Activated T-helper 9 cell treated with anti-CD3 and anti-CD28 coated beads, Interleukin-2, amount 50 U/mL, for 16 hours (primary cell): ENCODE data around the gene IRX4.

Experiments used
- DNase-seq: peaks from one replicate; pipeline ENCODE4 v3.0.0-alpha.2; 2020; ENCODE audit warnings: low read depth

IRX4 gene

DNA sequence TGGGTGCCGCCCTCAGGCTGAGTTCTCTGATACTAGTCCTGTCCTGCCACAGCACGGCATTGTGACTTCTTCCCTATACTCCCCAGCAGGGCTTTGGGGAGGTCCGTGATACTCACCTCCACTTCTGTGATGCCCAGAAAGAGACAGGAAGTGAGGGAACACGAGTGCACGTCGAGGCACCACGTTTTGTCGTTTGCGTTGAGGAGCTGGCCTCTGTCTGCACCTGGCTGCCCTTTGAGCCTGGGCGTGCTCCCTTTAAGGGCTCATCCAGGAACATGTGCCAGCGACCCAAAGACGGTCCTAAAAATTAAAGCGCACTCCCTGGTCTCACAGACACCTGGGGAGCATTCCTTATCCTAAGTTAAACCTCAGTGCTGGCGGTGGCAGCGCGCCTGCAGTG, 8.7 kb upstream of the IRX4 start:
- DNase-seq = no peak

DNA sequence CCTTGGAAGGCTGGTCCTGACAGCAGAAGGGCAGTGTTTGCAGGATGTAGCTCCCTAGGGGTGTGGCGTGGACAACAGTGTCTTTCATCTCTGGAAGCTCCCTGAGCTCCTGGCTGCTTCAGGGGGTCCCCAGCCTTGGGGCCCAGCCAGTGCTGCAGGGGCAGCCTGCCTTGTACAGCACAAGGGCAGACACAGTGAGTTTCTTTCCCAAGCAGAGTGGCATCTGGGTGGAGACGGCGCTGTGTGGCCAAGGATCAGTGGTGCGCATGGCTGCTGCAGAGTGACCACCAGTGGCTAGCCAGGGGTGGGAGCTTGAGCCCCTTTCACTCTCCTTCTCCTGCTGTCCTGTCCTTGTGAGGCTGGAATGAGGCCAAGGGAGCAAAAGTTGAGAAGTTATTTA, 7.6 kb upstream of the IRX4 start:
- no peak for DNase-seq

GRCh38 chr5:1889321-1890065, 6.8 kb upstream of the IRX4 start:
- DNase-seq = no peak

- DNase-seq = no peak
These were observed 6.0 kb upstream of the IRX4 start for GRCh38 chr5:1888541-1889251.

DNA sequence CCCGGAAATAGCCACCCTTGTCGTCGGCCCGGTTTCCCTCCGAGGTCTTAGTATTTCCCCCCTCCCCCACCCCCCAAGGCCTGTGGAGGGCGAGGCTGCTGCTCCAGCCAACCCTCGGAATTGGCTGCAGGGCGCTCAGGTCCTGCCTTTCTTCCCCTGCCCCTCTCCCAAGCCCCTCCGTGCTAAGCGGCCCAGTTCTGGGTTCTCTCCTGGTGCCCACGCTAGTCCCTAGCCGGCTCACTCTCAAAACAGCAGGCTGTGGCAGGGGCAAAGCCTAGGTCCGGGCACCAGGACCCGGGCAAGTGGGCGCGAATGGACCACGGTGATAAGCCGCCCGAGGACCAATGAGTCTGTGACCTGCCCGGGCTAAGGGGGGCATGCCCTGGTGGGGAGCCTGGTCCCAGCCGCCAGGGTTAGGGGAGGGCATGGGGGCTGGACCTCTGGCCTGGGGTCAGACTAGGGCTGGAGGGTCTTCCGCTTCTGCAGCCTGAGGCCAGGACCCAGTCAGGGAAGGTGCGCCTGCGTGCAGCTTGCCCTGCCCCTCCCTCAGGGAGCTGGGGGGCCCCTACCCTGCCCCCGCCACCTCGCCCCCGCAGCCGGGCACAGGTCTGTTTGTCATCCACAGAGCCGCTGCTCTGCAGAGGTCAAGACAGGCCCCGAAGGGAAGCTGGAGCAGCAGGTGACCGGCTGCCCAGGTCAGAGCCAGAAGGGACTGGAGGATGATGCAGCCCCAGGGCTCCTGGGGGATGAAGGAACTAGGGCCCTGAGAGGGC, 5.0 kb upstream of the IRX4 start:
- no peak for DNase-seq

- DNase-seq = no peak
These were observed 4.3 kb upstream of the IRX4 start for GRCh38 chr5:1886846-1887587.

- DNase-seq = no peak
These were observed 3.4 kb upstream of the IRX4 start for GRCh38 chr5:1885868-1886845.

DNA sequence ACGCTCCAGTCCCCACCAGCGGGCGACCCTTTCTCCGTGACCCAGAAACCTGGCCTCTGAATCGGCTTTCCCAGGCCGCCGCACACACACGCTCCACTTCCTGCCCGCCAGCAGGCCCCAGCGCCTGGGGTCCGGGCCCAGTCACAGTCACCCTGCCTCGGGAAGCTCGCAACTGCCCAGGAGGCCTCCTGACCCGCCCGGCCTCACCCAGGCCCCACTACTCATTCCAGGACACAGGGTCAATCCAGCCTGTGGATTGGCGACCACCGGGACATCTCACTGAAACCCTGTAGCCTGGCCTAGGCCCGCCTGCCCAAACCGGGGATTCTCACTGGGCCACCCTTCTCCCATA, 2.7 kb upstream of the IRX4 start:
- DNase-seq = no peak

GRCh38 chr5:1884678-1885403, 2.1 kb upstream of the IRX4 start:
- DNase-seq = no peak

GRCh38 chr5:1883925-1884677, 1.4 kb upstream of the IRX4 start:
- DNase-seq = no peak

DNA sequence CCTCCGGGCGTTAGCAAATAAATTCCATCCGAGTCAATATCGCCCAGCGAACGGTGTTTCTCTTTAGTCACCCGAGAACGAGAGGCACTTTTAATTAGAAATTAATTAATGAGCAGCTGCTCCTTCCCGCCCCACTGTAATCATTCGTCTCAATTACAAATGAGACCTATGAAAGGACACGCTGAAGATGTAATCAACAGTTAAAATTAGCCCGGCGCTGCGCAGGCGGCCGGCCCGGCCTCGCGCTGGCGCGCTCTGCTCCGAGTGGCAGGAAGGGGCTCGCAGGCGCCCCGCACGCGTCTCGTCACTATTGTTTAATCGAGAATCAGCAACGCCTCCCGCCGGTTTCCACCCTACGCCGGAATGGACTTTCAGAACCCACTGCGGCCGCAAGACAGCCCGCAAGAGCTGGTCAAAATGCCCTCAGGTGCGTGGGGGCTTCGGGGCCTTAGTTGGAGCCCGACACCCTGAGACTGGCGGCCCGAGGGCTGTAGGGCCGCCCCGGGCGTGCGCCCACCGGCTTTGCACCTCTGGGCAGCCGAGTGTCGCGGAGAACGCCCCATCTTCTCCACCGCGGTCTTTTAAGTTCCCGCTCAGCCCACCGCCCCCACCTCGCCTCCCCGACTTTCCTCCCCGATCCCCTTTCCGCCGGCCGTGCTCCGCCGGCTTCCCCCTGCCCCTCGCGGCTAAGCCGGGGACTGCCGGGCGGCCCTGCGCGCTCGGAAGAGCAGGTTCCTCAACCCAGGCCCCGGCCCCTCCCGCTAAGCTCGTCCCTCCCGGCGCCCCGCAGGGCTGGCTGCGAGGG, 597 bp upstream of the IRX4 start:
- no peak for DNase-seq

DNA sequence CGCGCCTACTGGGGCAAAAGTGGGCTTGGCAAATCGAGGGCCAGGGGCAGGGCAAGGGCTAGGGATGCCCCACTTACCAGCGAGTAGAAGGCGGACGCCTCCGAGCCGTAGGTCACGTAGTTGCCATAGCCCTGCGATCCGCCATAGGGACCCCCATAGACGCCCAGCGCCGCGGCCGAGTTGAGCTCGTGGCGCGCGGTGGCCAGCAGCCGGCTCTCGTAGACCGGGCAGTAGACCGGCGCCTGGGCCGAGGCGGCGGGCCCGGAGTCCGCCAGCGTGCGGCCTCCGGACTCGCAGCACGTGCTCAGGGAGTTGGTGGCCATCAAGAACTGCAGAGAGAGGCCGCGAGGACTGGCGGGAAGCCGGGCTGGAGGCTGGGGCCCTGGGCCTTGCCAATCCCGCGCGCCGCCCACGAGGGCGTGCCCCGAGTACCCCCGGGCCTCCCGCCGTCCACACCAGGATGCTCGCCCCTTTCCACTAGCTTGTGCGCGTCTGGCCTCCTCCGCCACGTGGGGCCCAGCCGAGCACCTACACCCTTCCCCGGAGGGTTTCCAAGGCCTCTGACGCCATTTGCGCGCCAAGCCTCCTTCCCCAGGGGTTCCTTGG, 891 bp downstream of the IRX4 start:
- no peak for DNase-seq

DNA sequence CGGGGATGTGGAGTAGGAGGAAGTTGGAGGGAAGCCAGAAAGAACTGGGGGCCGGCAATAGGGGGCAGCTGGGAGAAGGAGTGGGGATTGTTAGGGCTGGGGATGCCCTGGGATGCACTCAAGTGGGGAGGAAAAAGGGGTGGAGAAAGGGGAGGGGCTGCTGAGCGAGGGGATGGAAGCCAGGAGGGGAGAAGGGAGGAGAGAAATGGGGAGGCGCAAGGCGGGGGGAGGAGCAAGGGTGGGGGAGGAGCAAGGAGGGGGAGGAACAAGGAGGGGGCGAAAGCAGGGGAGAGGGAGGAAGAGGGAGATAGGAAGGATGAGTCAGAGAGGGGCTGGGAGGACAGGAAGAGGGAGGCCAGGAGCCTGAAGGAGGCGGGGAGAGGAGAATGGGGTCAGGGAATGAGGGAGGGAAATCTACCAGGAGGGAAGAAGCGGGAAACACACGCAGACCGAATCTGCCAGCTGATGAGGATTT, 1.6 kb downstream of the IRX4 start:
- DNase-seq = no peak

GRCh38 chr5:1880377-1881025, 2.2 kb downstream of the IRX4 start:
- no peak for DNase-seq

DNA sequence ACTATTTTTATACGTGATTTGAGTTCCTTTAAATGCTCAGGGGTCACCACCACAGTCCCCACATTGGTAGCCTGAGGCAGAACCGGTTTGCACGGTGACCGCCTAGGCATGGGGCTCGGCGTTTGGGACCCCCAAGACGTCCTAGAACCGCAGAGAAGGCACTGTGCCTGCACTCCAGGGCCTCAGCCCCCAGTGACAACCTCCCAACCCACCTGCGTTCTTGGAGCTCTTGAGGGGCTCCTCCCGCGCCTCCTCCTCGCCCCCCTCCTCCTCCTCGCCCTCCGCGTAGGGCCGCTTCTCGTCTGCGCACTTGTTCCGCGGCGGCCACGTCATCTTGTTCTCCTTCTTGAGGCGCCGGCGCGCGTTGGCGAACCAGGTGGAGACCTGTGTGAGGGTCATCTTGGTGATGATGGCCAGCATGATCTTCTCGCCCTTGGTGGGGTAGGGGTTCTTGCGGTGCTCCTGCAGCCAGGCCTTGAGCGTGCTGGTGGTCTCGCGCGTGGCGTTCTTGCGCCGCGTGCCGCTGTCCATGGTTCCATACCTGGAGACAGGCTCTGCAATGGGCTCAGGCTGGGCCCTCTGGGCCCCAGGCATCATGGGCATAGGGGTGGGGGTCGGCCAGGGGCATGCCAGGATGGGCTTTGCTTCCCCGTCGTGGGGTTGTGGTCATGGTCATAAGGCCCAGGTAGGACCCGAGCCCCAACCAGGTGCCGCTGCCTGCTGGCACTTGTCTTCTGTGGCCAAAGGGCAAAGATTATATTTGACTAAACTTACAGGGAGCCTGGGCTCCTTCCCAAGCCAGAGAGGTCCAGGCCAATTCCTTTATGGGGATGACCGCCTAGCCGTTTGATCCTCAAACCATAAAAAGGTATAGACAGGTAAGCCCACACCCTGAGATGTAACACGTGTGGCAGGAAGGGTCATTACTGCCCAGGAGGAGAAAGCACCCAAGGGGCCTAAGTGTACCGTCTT, 3.1 kb downstream of the IRX4 start:
- DNase-seq = no peak

DNA sequence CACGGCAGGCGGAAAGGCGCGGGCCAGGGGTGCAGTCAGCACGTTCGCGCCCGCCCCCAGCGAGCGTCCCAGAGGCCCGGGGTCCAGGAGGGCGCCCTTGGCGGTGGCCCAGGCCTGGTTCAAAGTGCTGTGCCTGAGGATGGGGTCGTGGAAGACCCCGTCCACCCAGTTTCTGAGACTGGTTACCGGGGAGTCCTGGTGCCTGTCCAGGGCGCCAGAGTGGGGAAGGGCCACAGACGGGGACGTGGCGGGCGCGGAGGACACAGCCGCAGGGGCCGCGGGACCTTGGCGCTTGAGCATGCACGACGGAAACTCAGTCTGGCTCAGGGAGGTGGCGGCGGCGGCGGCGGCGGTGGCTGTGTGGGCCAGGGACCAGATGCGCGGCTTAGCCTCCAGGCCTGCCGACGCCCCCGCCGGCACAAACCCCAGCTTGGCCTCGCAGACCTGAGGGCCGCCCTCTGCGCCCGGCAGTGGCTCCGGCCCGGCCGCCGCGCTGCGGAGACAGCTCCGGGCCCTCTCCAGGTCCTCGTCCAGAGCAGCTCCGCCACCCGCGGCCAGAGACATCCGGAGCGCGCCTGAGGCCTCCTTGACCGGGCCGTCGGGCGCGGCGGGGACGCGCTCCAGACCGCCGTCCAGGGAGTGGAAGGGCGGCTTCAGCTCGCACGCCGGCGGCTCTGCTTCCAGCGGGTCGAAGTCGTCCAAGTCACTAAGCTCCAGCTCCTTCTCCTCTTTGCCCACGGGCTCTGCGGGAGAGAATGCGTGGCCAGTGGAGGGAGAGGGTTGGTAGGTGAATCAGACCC, 4.5 kb downstream of the IRX4 start:
- DNase-seq = no peak
